T-helper 1 cell treated with Interleukin-12 subunit alpha and Interleukin-12 subunit beta and Interleukin-4 antibody, amounts not matched to agents 30 μg/mL and 1 μg/mL, for 36 hours (primary cell): Measurements from ENCODE around the gene GPR84.

Experiments used
- H3K27ac Mint-ChIP-seq: one replicate; pipeline ENCODE4 v1.8.0; 2021; ENCODE audit warnings: mild to moderate bottlenecking, mixed read lengths
- H3K27me3 Mint-ChIP-seq: one replicate; pipeline ENCODE4 v1.8.0; 2021; ENCODE audit warnings: low read depth, mixed read lengths
- H3K36me3 Mint-ChIP-seq: one replicate; pipeline ENCODE4 v1.8.0; 2021; ENCODE audit warnings: low read depth, mixed read lengths
- H3K4me1 Mint-ChIP-seq: one replicate; pipeline ENCODE4 v1.8.0; 2021; ENCODE audit warnings: low read depth, mixed read lengths
- H3K4me3 Mint-ChIP-seq: one replicate; pipeline ENCODE4 v1.8.0; 2021; ENCODE audit warnings: mild to moderate bottlenecking, moderate library complexity, mixed read lengths
- H3K9me3 Mint-ChIP-seq: one replicate; pipeline ENCODE4 v1.8.0; 2021; ENCODE audit warnings: mixed read lengths

Gene GPR84

DNA sequence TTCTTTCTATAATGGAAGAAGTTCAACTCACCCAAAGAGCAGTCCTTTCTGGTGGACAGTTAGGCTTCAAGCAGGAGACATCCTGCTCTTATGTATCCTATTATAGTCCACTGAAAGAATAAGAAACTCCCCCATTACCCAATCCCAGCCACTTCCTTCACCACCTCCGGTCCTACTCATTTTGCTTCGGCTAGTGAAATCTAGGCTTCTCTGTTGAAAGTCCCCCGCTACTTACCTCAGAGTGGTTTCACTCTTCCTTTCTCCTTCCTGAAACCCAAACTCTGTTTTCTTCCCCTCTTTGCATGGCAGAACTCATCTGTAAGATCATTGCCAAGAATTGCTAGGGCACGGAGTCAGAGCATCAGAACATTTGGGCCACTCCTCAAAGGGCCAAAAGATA, at the start of gene GPR84:
TSS of gene GPR84 (minus strand) at position 74 of the 400 bp plus-strand sequence. CDS start 635 bp downstream, outside the sequence.
- peaks cover 20% of the 10 kb centered on the region for H3K27me3 Mint-ChIP-seq
- no peaks in the 10 kb centered on the region for H3K9me3 Mint-ChIP-seq
- no peaks in the 10 kb centered on the region for H3K36me3 Mint-ChIP-seq
- H3K4me1 Mint-ChIP-seq, result peaks cover 39% of the 10 kb centered on the region
- H3K4me3 Mint-ChIP-seq, result peak within 1 kb of the TSS; percentile 50
- peak within 1 kb of the TSS; percentile 64 for H3K27ac Mint-ChIP-seq

- H3K27me3 Mint-ChIP-seq, result no peaks in the 10 kb centered on the region
- peak overlapping the region; percentile 95 for H3K27ac Mint-ChIP-seq
- H3K9me3 Mint-ChIP-seq, result no peaks in the 10 kb centered on the region
- H3K36me3 Mint-ChIP-seq, result peaks cover 13% of the 10 kb centered on the region
- peaks cover 56% of the 10 kb centered on the region for H3K4me1 Mint-ChIP-seq
- H3K4me3 Mint-ChIP-seq, result peak overlapping the region; percentile 79
Measured at GRCh38 chr12:54413284-54414190, 49.3 kb upstream of the GPR84 start.

DNA sequence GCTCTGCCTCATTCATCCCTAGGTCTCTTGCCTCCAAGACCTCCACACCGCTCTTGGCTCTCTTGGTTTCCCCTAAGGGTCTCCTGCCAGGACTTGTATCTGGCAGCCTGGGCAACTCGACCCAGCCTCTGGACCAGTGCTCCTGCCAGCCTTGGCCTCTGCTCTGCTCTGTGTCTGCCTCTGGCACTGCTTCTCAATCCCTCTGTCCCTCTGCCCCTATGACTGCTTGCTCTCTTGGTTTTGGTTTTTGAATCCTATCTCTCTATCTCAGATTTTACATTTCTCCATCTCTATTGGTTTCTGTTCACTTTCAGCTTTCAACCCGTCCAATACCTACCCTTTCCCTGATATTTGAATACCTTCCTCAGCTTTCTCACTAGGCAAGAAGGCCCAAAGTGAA, 48.5 kb upstream of the GPR84 start:
- Mint-ChIP-seq H3K4me3 (peak overlapping the region; percentile 79), H3K4me1 (peaks cover 54% of the 10 kb centered on the region), H3K36me3 (peaks cover 18% of the 10 kb centered on the region), H3K9me3 (no peaks in the 10 kb centered on the region), H3K27me3 (no peaks in the 10 kb centered on the region), H3K27ac (peak overlapping the region; percentile 95)

- Mint-ChIP-seq H3K27ac (peak overlapping the region; percentile 95), H3K9me3 (no peaks in the 10 kb centered on the region), H3K4me3 (peak overlapping the region; percentile 79), H3K36me3 (peaks cover 20% of the 10 kb centered on the region), H3K27me3 (no peaks in the 10 kb centered on the region), H3K4me1 (peaks cover 51% of the 10 kb centered on the region)
Measured at GRCh38 chr12:54412348-54412747, 48.1 kb upstream of the GPR84 start.

DNA sequence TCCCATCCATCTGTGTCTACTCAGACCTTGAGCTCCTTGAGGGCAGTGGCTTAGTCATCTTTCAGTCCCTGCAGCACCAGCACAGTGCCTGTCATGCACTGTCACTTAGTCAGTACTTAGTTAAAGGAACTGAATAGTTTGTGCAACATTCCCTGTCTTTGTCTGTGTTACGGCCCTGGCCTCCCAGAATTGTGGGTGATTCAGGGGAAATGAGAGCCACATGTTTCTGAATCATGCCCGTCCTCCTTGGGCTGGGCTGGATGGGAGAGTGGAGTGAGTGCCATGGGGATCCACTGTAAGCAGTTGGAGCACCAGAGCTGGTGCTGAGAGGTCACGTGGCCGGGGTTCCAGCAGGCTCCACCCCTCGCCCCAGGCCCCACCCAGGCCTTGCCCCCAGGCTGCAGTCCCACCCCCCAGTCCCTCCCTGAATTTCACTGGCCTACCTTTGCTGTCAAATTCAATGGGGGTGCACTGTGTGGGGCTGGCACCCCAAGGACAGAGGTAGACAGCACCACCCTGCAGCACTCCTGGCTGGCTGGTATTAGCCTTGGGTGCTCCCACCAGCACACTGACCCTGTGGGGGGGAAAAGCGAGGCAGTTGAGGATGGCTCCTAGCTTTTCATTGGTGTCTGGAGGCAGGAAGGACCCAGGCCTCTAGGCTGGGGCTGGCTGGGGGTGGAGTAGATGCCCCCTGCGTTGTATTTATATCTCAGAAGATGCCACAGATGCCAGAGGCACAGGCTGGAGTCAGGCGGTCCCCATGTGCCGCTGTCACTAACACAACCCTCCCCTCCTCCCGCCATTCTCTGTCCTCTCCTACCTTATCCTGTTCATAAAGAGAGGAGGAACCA, 47.3 kb upstream of the GPR84 start:
- Mint-ChIP-seq H3K9me3 (no peaks in the 10 kb centered on the region), H3K27ac (peak overlapping the region; percentile 95), H3K27me3 (no peaks in the 10 kb centered on the region), H3K4me1 (peaks cover 49% of the 10 kb centered on the region), H3K4me3 (peak overlapping the region; percentile 60), H3K36me3 (peaks cover 28% of the 10 kb centered on the region)

DNA sequence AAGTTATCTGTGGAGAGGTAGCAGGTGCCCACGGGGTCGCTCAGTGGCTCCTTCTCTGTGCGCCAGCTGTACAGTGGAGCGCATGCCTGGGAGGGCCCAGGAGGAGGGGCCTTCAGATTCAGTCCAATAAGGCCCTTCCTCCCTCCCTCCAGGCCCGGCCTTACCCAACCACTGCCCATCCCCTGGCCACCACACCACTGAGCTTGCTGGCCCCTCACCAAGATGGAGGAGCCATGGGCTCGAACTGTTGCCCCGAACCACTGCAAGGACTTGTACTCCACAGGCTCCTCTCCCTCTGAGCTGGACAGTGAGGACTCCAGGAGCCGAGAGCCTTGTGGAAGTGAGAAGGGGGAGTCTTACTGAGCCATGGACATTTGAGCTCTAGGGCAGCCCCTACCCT, 45.0 kb upstream of the GPR84 start:
- Mint-ChIP-seq H3K9me3 (no peaks in the 10 kb centered on the region), H3K27me3 (no peaks in the 10 kb centered on the region), H3K27ac (no peak overlapping the region), H3K4me3 (no peak overlapping the region), H3K4me1 (peaks cover 36% of the 10 kb centered on the region), H3K36me3 (peaks cover 43% of the 10 kb centered on the region)

DNA sequence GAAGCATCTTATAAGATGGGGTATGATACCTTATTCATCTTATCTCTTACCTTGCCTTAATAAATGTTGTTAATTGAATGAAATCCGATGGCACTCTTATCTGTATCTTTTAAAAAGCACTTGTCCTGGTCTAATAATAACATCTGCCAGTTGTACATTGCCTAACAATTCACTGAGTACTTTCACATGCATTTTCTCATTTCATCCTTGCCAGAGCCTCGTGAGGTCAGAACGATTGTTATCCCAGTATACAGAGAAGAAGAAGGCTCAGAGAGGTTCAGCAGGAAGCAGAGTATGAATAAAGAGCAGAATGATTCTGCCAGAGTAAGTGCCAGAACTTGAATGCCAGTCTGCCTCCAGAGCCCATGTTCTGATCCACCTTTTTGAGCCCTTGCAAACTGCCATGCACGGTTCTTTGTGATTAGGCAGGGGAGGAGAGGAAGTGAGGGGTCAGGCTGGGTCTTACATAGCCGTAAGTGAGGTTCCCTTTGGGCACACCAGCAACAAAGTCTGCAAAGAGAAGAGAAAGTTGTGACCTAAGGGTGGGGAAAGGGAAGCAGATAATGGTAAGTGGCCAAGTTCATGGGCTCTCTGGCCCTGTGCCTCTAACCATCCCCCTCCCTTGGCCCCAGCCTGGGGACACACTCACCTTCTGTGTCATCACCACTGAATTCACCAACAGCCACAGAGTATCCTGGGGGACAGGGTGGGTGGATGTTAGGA, 43.1 kb upstream of the GPR84 start:
- H3K27ac Mint-ChIP-seq, result peak overlapping the region; percentile 39
- peaks cover 51% of the 10 kb centered on the region for H3K36me3 Mint-ChIP-seq
- no peak overlapping the region for H3K4me3 Mint-ChIP-seq
- peaks cover 19% of the 10 kb centered on the region for H3K4me1 Mint-ChIP-seq
- H3K9me3 Mint-ChIP-seq, result no peaks in the 10 kb centered on the region
- H3K27me3 Mint-ChIP-seq, result no peaks in the 10 kb centered on the region

GRCh38 chr12:54405573-54405972, 41.3 kb upstream of the GPR84 start:
- H3K36me3 Mint-ChIP-seq, result peaks cover 60% of the 10 kb centered on the region
- peaks cover 11% of the 10 kb centered on the region for H3K4me1 Mint-ChIP-seq
- H3K4me3 Mint-ChIP-seq, result no peak overlapping the region

GRCh38 chr12:54405106-54405505, 40.8 kb upstream of the GPR84 start:
- peaks cover 11% of the 10 kb centered on the region for H3K4me1 Mint-ChIP-seq
- peaks cover 63% of the 10 kb centered on the region for H3K36me3 Mint-ChIP-seq
- no peak overlapping the region for H3K27ac Mint-ChIP-seq
- H3K4me3 Mint-ChIP-seq, result no peak overlapping the region
- no peaks in the 10 kb centered on the region for H3K27me3 Mint-ChIP-seq
- H3K9me3 Mint-ChIP-seq, result no peaks in the 10 kb centered on the region

More at GRCh38 chr12:54405573-54405972, 41.3 kb upstream of the GPR84 start:
- Mint-ChIP-seq H3K27me3 (no peaks in the 10 kb centered on the region), H3K27ac (no peak overlapping the region), H3K9me3 (no peaks in the 10 kb centered on the region)

DNA sequence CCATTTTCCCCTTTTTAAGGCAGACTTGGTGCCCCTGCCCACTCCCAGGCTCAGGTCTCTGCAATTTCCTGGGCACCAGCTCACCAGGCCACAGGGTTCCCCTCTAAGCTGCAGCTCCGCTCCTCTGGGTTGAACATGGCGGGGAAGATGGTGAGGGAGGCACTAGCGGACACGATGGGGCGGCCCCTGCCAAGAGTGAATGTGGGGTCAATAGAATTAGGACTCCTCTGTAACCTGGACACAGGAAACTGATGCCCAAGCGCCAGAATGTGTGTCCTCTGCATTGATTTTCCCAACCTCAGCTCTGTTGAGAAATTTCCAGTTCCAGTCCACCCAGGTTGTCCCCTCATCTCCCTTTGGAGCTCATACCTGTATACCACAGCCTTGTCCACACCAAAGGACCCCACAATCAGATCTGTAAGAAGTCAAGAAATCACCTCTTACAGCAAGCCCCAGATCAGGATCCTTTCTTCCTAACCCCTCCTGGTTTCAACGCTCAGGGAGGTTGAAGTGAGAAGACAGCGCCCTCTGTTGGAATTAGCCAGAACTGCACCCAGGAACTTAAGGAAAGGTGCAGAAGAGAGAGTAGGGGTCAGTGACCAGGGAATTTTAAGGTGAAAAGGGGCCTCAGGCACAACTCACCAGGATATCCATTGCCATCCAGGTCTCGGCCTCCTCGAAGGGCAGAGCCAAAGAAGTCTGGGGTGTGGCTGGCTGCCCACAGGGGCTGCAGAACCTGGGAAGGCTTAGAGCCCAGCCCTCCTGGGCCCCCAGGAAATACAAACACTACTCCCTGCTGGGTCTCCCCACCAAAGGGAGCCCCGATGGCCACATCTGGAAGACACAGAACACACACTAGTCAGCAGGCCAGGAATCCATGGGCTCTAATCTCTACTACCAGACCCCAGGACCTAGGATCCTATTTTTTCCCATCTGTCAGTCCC, 40.0 kb upstream of the GPR84 start:
- H3K27ac Mint-ChIP-seq, result peak overlapping the region; percentile 18
- no peaks in the 10 kb centered on the region for H3K9me3 Mint-ChIP-seq
- no peaks in the 10 kb centered on the region for H3K27me3 Mint-ChIP-seq
- peaks cover 11% of the 10 kb centered on the region for H3K4me1 Mint-ChIP-seq
- peaks cover 67% of the 10 kb centered on the region for H3K36me3 Mint-ChIP-seq
- no peak overlapping the region for H3K4me3 Mint-ChIP-seq

DNA sequence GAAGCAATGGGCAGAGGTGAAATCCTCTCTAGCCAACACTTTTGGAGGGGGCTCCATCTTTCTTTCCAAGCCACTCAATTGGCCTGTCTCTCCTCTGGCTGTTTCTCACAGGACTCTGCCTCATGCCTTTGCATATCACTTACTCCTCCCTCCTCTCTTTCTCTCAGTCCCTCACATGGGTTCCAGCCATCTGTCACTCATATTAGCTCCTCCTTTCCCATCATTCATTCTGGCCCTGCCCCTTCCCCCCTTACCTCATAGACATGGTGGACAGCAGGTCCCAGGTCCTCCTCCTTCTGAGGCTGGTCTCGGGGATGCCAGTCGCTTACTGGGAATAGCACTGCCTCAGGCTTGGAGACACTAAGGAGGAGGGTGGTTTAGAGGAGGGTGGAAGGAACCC, 36.8 kb upstream of the GPR84 start:
- Mint-ChIP-seq H3K27ac (peak overlapping the region; percentile 57), H3K4me3 (no peak overlapping the region), H3K27me3 (no peaks in the 10 kb centered on the region), H3K9me3 (no peaks in the 10 kb centered on the region), H3K4me1 (peaks cover 8% of the 10 kb centered on the region), H3K36me3 (peaks cover 68% of the 10 kb centered on the region)

GRCh38 chr12:54398995-54399793, 34.9 kb upstream of the GPR84 start:
- no peak overlapping the region for H3K4me3 Mint-ChIP-seq
- no peaks in the 10 kb centered on the region for H3K27me3 Mint-ChIP-seq
- peaks cover 71% of the 10 kb centered on the region for H3K36me3 Mint-ChIP-seq
- peaks cover 8% of the 10 kb centered on the region for H3K4me1 Mint-ChIP-seq
- H3K9me3 Mint-ChIP-seq, result no peaks in the 10 kb centered on the region
- H3K27ac Mint-ChIP-seq, result no peak overlapping the region

DNA sequence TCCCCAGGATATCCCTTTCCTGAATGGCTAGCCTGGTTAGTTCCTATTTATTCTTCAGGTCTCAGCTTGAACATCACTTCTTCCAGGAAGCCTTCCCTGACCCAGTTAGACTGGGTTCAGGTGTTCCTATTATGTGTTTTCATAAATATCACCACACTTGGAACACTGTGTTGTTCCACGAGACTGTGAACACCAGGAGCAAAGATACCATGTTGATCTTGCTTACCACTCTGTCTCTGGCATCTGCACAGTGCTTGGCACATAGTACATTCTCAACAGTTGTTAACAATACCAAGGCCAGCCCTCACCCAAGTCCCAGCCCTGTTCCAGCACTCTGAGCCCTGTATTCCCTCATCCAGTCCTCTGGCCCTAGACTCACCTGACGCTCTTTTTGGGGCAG, 33.9 kb upstream of the GPR84 start:
- no peaks in the 10 kb centered on the region for H3K27me3 Mint-ChIP-seq
- H3K4me1 Mint-ChIP-seq, result peaks cover 16% of the 10 kb centered on the region
- H3K36me3 Mint-ChIP-seq, result peaks cover 69% of the 10 kb centered on the region
- H3K27ac Mint-ChIP-seq, result no peak overlapping the region
- no peak overlapping the region for H3K4me3 Mint-ChIP-seq
- no peaks in the 10 kb centered on the region for H3K9me3 Mint-ChIP-seq
